K562 (cell line): ENCODE results near the gene HS3ST4. TPM values are rescaled to one million over a fixed set of nuclear protein-coding genes. Genes with fewer than 3 reads are reported as not detected.
A peak's percentile ranks its signal among the peaks of the same experiment; 100 is the strongest.

Source experiments
- ATAC-seq: fragments of 200-7000 bp; cut with Tn5 transposase; 3 replicates; pipeline ENCODE4 v1.9.1; 2020; ENCODE audit warnings: moderate library complexity
- BruUV-seq: library from RNA; stranded (reverse); fragments of 400-500 nt; replicated peaks from 2 replicates; lab custom pipeline; 2021; lab: Mats Ljungman, UMichigan
- CTCF ChIA-PET: fragments of 300-600 bp; formaldehyde crosslinking; extraction: SDS; loops from one replicate; lab custom pipeline; 2021; ENCODE audit warnings: low intra/inter-chr PET ratio; lab: Yijun Ruan, JAX
- POLR2A ChIA-PET: fragments of 300-600, 350-650 bp; sonication (Branson Sonifier 250); formaldehyde crosslinking; extraction: SDS; loops from one replicate; lab custom pipeline; 2021; ENCODE audit warnings: antibody characterized with exemption, inconsistent platforms; lab: Yijun Ruan, JAX
- DNase-seq, 4 experiments: peaks; one replicate each; pipeline versions ENCODE4 v3.0.0 to v3.0.0-alpha.2; 2011 to 2018; ENCODE audit warnings: low spot score in 3 of 4, mixed read lengths in 3 of 4; ENCODE audit errors: extremely low read depth in 1 of 4
- FAIRE-seq: peaks from 2 replicates; lab custom pipeline; 2011; peaks lifted over from hg19 to GRCh38; lab: Jason Lieb, UNC
- H2AFZ ChIP-seq: 2 replicates; pipeline ENCODE4 v1.6.0; 2011; ENCODE audit warnings: low read depth, low read length, control low read depth, inconsistent platforms
- H3K27ac ChIP-seq: fragments of 200-600 bp; 3 replicates; pipeline ENCODE4 v1.8.0; 2011; ENCODE audit warnings: low read depth, mild to moderate bottlenecking, control low read depth, inconsistent platforms, low read length, moderate library complexity, mixed read lengths; ENCODE audit errors: extremely low read depth
- H3K27me3 ChIP-seq, 2 experiments: fragments of 300-600 bp in 1 of 2; 2 replicates in 1 of 2; 3 replicates in 1 of 2; pipeline versions ENCODE4 v1.6.0 to v1.8.0; 2011; ENCODE audit warnings: inconsistent platforms in 2 of 2, low read length in 2 of 2, mild to moderate bottlenecking in 1 of 2, mixed read lengths in 1 of 2, moderate library complexity in 1 of 2; ENCODE audit not compliant: control insufficient read depth in 2 of 2, insufficient read depth in 2 of 2
- H3K36me3 ChIP-seq: fragments of 300-600 bp; 3 replicates; pipeline ENCODE4 v1.8.0; 2011; ENCODE audit warnings: mild to moderate bottlenecking, low read length, inconsistent platforms; ENCODE audit not compliant: control insufficient read depth, insufficient read depth
- H3K4me1 ChIP-seq, 2 experiments: fragments of 200-600 bp in 1 of 2; replicated peaks in 1 of 2; 2 replicates in 1 of 2; 3 replicates in 1 of 2; pipeline versions ENCODE4 v1.5.1 to v1.8.0; 2011; ENCODE audit warnings: inconsistent platforms in 2 of 2, low read length in 2 of 2, mild to moderate bottlenecking in 1 of 2, mixed read lengths in 1 of 2, moderate library complexity in 1 of 2; ENCODE audit not compliant: control insufficient read depth in 2 of 2, insufficient read depth in 2 of 2
- H3K4me2 ChIP-seq: 2 replicates; pipeline ENCODE4 v1.6.1; 2011; ENCODE audit warnings: low read length, control low read depth, inconsistent platforms, mixed read lengths; ENCODE audit not compliant: insufficient read depth
- H3K4me3 ChIP-seq: fragments of 200-600 bp; sonication (generic), shearing (Covaris generic); 2 replicates; pipeline ENCODE4 v1.5.1; 2016; ENCODE audit warnings: control low read depth, inconsistent platforms
- H3K79me2 ChIP-seq: fragments of 200-600 bp; 3 replicates; pipeline ENCODE4 v1.8.0; 2011; ENCODE audit warnings: low read length, inconsistent platforms; ENCODE audit not compliant: control insufficient read depth, insufficient read depth
- H3K9ac ChIP-seq, 2 experiments: 2 replicates each; pipeline versions ENCODE4 v1.6.0 to v1.6.1; 2011; ENCODE audit warnings: low read depth in 2 of 2, low read length in 2 of 2, control low read depth in 1 of 2, inconsistent platforms in 1 of 2, mild to moderate bottlenecking in 1 of 2, mixed read lengths in 1 of 2; ENCODE audit not compliant: insufficient read depth in 1 of 2
- H3K9me1 ChIP-seq: one replicate; pipeline ENCODE4 v1.6.0; 2011; ENCODE audit warnings: inconsistent platforms, mild to moderate bottlenecking, low read length, moderate library complexity; ENCODE audit not compliant: control insufficient read depth, insufficient read depth
- H3K9me3 ChIP-seq: replicated peaks from 2 replicates; pipeline ENCODE4 v1.5.1; 2011; ENCODE audit warnings: low read depth, low read length, inconsistent platforms; ENCODE audit not compliant: control insufficient read depth, insufficient read depth
- H4K20me1 ChIP-seq: replicated peaks from 2 replicates; pipeline ENCODE4 v1.6.1; 2011; ENCODE audit warnings: low read length, inconsistent platforms, mixed read lengths; ENCODE audit not compliant: control insufficient read depth, insufficient read depth
- CSDE1 ChIP-seq, 2 experiments: fragments of 450-650 bp; IDR thresholded peaks; 2 replicates each; pipeline ENCODE4 v1.6.1; 2016; ENCODE audit warnings: mild to moderate bottlenecking in 1 of 2
- ESRRA ChIP-seq: fragments of 450-650 bp; IDR thresholded peaks from 2 replicates; pipeline ENCODE4 v1.6.1; 2014; ENCODE audit warnings: low read depth, mild to moderate bottlenecking, moderate library complexity, borderline replicate concordance
- GTF2E2 ChIP-seq: fragments of 200-800 bp; sonication (Bioruptor generic); IDR thresholded peaks from 2 replicates; pipeline ENCODE4 v1.6.1; 2016; ENCODE audit warnings: missing genetic modification characterization, missing compliant biosample characterization
- KDM1A ChIP-seq, 2 experiments: fragments of 450-650 bp; IDR thresholded peaks; 2 replicates each; pipeline ENCODE4 v1.6.1; 2016; ENCODE audit warnings: mild to moderate bottlenecking in 2 of 2
- KDM2B ChIP-seq: fragments of 250-450 bp; sonication (Bioruptor Pico); IDR thresholded peaks from 2 replicates; pipeline ENCODE4 v1.8.0; 2021; ENCODE audit warnings: mild to moderate bottlenecking, moderate library complexity
- MAFF ChIP-seq: IDR thresholded peaks from 2 replicates; pipeline ENCODE4 v1.6.1; 2012; ENCODE audit warnings: low read length, improper control_type of control experiment
- RHOXF2B ChIP-seq: fragments of 250-450 bp; sonication (Bioruptor Pico); conservative IDR thresholded peaks from 2 replicates; pipeline ENCODE4 v1.5.1; 2021
- SAP30 ChIP-seq: fragments of 200-600 bp; sonication (generic); IDR thresholded peaks from 2 replicates; pipeline ENCODE4 v1.6.1; 2012; ENCODE audit warnings: borderline replicate concordance, low read depth, mild to moderate bottlenecking, moderate library complexity, low read length, control low read depth, inconsistent platforms; ENCODE audit not compliant: insufficient read depth, poor library complexity, severe bottlenecking
- SIN3B ChIP-seq: fragments of 450-650 bp; IDR thresholded peaks from 2 replicates; pipeline ENCODE4 v1.6.1; 2017; ENCODE audit warnings: low read depth, mild to moderate bottlenecking, moderate library complexity
- TARDBP ChIP-seq: fragments of 450-650 bp; IDR thresholded peaks from 2 replicates; pipeline ENCODE4 v1.6.1; 2016
- TRIM28 ChIP-seq: fragments of 450-650 bp; IDR thresholded peaks from 2 replicates; pipeline ENCODE4 v1.6.1; 2017
- YBX1 ChIP-seq: fragments of 450-650 bp; IDR thresholded peaks from 2 replicates; pipeline ENCODE4 v1.7.1; 2016; ENCODE audit warnings: mild to moderate bottlenecking
- ZNF12 ChIP-seq: sonication (generic); formaldehyde crosslinking; IDR thresholded peaks from 2 replicates; pipeline ENCODE4 v1.4.0; 2020; ENCODE audit warnings: mild to moderate bottlenecking, missing genetic modification reagents
- ZNF354B ChIP-seq: fragments of 250-450 bp; sonication (Bioruptor Pico); IDR thresholded peaks from 2 replicates; pipeline ENCODE4 v1.4.0; 2020
- WGBS: fragments of 100-300 bp; shearing (Covaris generic); methylation state at CpG from one replicate; pipeline ENCODE4 v1.1.6; 2016; ENCODE audit warnings: low coverage, mixed read lengths; ENCODE audit not compliant: insufficient coverage; ENCODE audit errors: missing lambda C conversion rate; 5-methylcytosine and 5-hydroxymethylcytosine counted together
- in situ Hi-C: fragments of 300-500 bp; cut with MboI; formaldehyde crosslinking; loops from 4 replicates; pipeline ENCODE4 v1.15.0; 2018; ENCODE audit warnings: inconsistent platforms, mixed read lengths
- intact Hi-C: fragments of 100-400 bp; cut with micrococcal nuclease; formaldehyde crosslinking; loops from 2 replicates; pipeline ENCODE4 v1.14.2; 2022
- polyA plus RNA-seq, 8 experiments: library from polyadenylated mRNA; depleted of rRNA in 4 of 8; stranded (reverse) in 5 of 8; unstranded in 3 of 8; fragments of >200 nt; fragmentation: Nextera tagmentation in 2 of 8; fragmentation: Illumina TruSeq in 1 of 8; extraction: Ambion mirVana in 2 of 8; extraction: Trizol in 1 of 8; gene quantifications; 2 replicates each; pipeline versions ENCODE4 v1.2.1 to v1.2.3, GENCODE V29; 2011 to 2014; ENCODE audit warnings: inconsistent platforms in 1 of 8, missing spikeins in 1 of 8
- total RNA-seq, 7 experiments: library from RNA; depleted of rRNA in 6 of 7; stranded (reverse); fragments of >200 nt in 6 of 7; fragmentation: Illumina TruSeq in 2 of 7; extraction: Trizol in 2 of 7; gene quantifications; 2 replicates each; pipeline versions ENCODE4 v1.2.1 to v1.2.3, GENCODE V29; 2011 to 2021; ENCODE audit warnings: low replicate concordance in 1 of 7
- TF ChIP-seq, protein P1 (sequence below): sonication (generic); formaldehyde crosslinking; IDR thresholded peaks from 2 replicates; pipeline ENCODE4 v1.8.0; 2023; ENCODE audit warnings: mild to moderate bottlenecking, missing genetic modification reagents

The HS3ST4 gene
- total and polyA plus RNA-seq, 9 of the 15 experiments (the other 6 are each of a cell fraction or from before 2014, with no cell fraction given): not detected

DNA sequence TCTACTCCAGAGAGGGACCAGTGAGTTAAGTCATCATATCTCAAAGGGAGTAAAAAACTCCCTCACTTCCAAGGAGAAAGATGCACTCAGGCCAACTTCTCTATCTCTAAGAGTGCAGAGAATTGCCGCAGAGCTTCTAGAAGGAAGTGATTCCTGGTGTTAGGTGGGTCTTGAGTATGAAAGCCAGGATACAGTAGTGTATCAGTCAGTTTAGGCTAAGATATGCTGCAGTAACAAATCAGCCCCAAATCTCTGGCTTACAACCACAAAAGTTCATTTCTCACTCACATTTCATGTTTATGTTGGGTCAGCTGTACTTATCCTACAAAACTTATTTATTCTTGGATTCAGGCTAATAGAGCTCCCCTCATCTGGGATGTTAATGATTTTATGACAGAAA lies 106.3 kb downstream of the HS3ST4 start:
- intact Hi-C loops: no loop called here
- TF ChIP-seq ZNF12 (CRISPR knock-in tag) (peak; percentile 82; the same call in 1 of the 2 replicates), SIN3B (no peak)
- no peak overlapping the region for H2AFZ ChIP-seq
- WGBS: 8% methylated on average over 1 of the region's 1 CpG
- CTCF ChIA-PET: no interaction called here
- in situ Hi-C loops: no loop called here
- no peaks in the 10 kb centered on the region for H3K9me1 ChIP-seq
- POLR2A ChIA-PET: interaction anchor here (1.1 kb wide), 1 partner anchor 7 kb away, joined by 3 read pairs; no protein-coding TSS in a partner anchor
- no peaks in the 10 kb centered on the region for H3K36me3 ChIP-seq
- FAIRE-seq (no peak), ATAC-seq (no peak), DNase-seq (no peak)
- H3K9ac ChIP-seq: no peak overlapping the region
- no peak overlapping the region for H3K4me2 ChIP-seq
- H4K20me1 ChIP-seq: no peaks in the 10 kb centered on the region
- H3K79me2 ChIP-seq: no peaks in the 10 kb centered on the region
- H3K4me1 ChIP-seq: no peaks in the 10 kb centered on the region; a peak in 1 of 5 replicates
- H3K4me3 ChIP-seq: no peak overlapping the region
- H3K27me3 ChIP-seq: peaks cover 0 to 4% of the 10 kb centered on the region in 2 experiments; a peak in 1 of 5 replicates
- BruUV-seq: no TSS peak
- H3K27ac ChIP-seq: no peak overlapping the region
- peaks cover 2% of the 10 kb centered on the region; the same call in 1 of the 2 replicates for H3K9me3 ChIP-seq

DNA sequence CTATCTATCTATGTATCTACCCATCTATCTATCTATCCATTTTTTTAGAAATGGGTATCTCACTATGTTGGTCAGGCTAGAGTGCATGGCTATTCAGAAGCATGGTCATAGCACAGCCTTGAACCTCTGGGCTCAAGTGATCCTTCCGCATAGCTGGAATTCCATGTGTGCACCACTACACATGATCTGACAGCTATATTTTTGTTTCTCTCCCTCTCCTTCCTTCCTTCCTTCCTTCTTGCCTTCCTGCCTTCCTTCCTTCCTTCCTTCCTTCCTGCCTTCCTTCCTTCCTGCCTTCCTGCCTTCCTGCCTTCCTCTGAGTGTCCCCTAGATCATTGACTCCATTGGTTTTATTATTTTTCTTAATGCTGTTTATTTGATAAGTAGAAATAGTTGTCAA lies 108.1 kb downstream of the HS3ST4 start:
- TF ChIP-seq ZNF354B (no peak), TARDBP (no peak), RHOXF2B (CRISPR knock-in tag) (no peak), KDM1A (IDR thresholded peaks at IDR 0.05) (no peak), ESRRA (no peak), YBX1 (no peak), SAP30 (no peak), TRIM28 (no peak), KDM2B (CRISPR knock-in tag) (no peak), MAFF (no peak), GTF2E2 (no peak), CSDE1 (IDR thresholded peaks at IDR 0.05) (no peak)
- TF ChIP-seq, protein P1, sequence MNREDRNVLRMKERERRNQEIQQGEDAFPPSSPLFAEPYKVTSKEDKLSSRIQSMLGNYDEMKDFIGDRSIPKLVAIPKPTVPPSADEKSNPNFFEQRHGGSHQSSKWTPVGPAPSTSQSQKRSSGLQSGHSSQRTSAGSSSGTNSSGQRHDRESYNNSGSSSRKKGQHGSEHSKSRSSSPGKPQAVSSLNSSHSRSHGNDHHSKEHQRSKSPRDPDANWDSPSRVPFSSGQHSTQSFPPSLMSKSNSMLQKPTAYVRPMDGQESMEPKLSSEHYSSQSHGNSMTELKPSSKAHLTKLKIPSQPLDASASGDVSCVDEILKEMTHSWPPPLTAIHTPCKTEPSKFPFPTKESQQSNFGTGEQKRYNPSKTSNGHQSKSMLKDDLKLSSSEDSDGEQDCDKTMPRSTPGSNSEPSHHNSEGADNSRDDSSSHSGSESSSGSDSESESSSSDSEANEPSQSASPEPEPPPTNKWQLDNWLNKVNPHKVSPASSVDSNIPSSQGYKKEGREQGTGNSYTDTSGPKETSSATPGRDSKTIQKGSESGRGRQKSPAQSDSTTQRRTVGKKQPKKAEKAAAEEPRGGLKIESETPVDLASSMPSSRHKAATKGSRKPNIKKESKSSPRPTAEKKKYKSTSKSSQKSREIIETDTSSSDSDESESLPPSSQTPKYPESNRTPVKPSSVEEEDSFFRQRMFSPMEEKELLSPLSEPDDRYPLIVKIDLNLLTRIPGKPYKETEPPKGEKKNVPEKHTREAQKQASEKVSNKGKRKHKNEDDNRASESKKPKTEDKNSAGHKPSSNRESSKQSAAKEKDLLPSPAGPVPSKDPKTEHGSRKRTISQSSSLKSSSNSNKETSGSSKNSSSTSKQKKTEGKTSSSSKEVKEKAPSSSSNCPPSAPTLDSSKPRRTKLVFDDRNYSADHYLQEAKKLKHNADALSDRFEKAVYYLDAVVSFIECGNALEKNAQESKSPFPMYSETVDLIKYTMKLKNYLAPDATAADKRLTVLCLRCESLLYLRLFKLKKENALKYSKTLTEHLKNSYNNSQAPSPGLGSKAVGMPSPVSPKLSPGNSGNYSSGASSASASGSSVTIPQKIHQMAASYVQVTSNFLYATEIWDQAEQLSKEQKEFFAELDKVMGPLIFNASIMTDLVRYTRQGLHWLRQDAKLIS (CRISPR knock-in tag): no peak
- CTCF ChIA-PET: no interaction called here
- no peak overlapping the region for H2AFZ ChIP-seq
- in situ Hi-C loops (no loop called here), intact Hi-C loops (no loop called here)
- no TSS peak for BruUV-seq
- ATAC-seq: no peak
- H4K20me1 ChIP-seq: no peaks in the 10 kb centered on the region
- no peak for DNase-seq
- H3K4me3 ChIP-seq: no peak overlapping the region
- H3K9me3 ChIP-seq: peaks cover 2% of the 10 kb centered on the region; the same call in 1 of the 2 replicates
- no peaks in the 10 kb centered on the region for H3K36me3 ChIP-seq
- H3K27me3 ChIP-seq: peaks cover 0 to 4% of the 10 kb centered on the region in 2 experiments; a peak in 1 of 5 replicates
- no peaks in the 10 kb centered on the region for H3K9me1 ChIP-seq
- H3K4me2 ChIP-seq: no peak overlapping the region
- no peak overlapping the region for H3K9ac ChIP-seq
- H3K79me2 ChIP-seq: no peaks in the 10 kb centered on the region
- 45% methylated on average over 1 of the region's 1 CpG for WGBS
- no peak for FAIRE-seq
- POLR2A ChIA-PET: no interaction called here
- no peak overlapping the region for H3K27ac ChIP-seq
- no peaks in the 10 kb centered on the region; a peak in 1 of 5 replicates for H3K4me1 ChIP-seq
